Measurements from ENCODE around the gene HHAT. TPM values are rescaled to one million over a fixed set of nuclear protein-coding genes. Genes with fewer than 3 reads are reported as not detected.

Gene HHAT
- total and polyA plus RNA-seq, 2 of the 13 experiments (the other 11 are each of a cell fraction or from before 2014, with no cell fraction given), result 2.6 to 4.9 TPM

DNA sequence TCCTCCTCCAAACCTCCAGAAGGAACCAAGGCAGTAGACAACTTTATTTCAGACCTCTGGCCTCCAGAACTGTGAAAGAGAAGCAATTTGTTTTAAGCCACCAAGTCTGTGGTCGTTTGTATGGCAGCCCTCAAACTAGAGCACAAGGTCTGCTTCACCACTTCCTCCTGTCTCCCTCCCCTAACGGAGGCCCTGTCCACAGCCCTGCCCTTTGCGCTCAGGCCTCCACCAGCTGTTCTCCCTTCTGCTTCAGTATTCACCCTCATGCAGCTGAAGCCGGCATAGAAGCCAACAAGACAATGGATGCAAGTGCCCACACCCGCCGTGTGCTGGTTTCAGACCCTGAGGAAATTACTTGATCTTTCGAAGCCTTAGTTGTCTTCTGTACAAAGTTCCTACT, 364.1 kb downstream of the HHAT start (continued):
- no peak for TF ChIP-seq TCF12 (IDR thresholded peaks at IDR 0.05)
- TF ChIP-seq TCF12 (CRISPR knock-in tag; IDR thresholded peaks at IDR 0.05), result no peak
- TF ChIP-seq ZNF530 (CRISPR knock-in tag; IDR thresholded peaks at IDR 0.05; ENCODE audit: low read depth), result no peak
- TF ChIP-seq ZSCAN25 (CRISPR knock-in tag; IDR thresholded peaks at IDR 0.05), result no peak

DNA sequence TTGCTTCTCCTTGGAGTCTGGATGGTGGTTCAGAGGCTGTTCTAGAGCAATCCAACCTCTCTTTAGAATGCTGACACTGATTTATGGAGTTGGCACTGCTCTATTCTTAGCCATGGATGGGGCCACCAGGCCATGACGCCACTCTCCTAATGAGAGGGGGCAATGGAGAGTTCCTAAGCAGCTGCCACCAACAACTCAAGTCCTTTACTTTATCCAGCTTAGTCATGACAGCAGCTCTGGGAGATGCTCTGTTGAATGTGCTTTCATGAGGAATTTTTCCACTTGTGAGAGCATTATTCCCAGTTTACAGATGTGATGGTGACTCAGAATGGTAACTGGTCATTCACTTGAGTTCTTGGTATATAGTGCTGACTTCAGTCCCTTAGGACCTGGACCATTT, 366.3 kb downstream of the HHAT start:
- H3K79me2 ChIP-seq (ENCODE audit: insufficient read depth, low read length), result no peaks in the 10 kb centered on the region

DNA sequence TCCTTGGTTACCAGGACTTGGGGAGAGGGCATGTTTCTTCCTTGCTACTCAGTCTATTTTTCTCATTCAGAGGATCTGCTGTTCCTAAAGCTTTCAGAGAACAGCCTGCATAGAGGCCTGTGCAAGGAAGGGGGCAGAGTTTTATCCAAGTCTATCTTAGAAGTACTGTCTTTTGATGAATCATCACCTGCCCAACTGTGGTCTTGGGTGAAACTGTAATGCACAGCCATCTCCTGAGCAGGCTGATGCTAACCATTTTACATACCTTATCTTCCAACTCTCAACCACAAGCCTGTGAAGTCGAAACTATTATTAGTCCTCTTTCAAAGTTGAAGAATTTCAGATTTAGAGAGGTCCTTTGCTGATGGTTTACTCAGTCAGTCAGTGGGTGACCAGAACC, 368.0 kb downstream of the HHAT start:
- H3K36me3 ChIP-seq (replicated peaks in 1 of 2; ENCODE audit: control insufficient read depth in 1 of 2, insufficient read depth in 2 of 2, low read length in 2 of 2), result no peaks in the 10 kb centered on the region
- no peak for TF ChIP-seq GABPB1 (CRISPR knock-in tag; IDR thresholded peaks at IDR 0.05)
- no peak overlapping the region for H2AFZ ChIP-seq (ENCODE audit: low read length)
- H3K4me1 ChIP-seq (ENCODE audit: insufficient read depth, low read length), result no peaks in the 10 kb centered on the region
- in situ Hi-C loops (cut with HindIII; ENCODE audit: extremely low pct_ligation_motif_present, low pct_unique_long_range_greater_than_20kb), result no loop called here
- POLR2A ChIA-PET, result no interaction called here
- DNase-seq (ENCODE audit: low spot score) (no peak), ATAC-seq (no peak), FAIRE-seq (no peak)
- H3K9ac ChIP-seq (ENCODE audit: insufficient read depth, low read depth, low read length), result no peak overlapping the region
- no peak overlapping the region for H3K4me2 ChIP-seq (ENCODE audit: low read depth, low read length)
- no peaks in the 10 kb centered on the region for H4K20me1 ChIP-seq (ENCODE audit: insufficient read depth, low read length)
- H3K4me3 ChIP-seq (replicated peaks in 1 of 3; ENCODE audit: insufficient read depth in 1 of 3, low read depth in 2 of 3, low read length in 3 of 3), result no peak overlapping the region
- intact Hi-C loops (cut with micrococcal nuclease; ENCODE audit: unreplicated experiment), result no loop called here
- no peaks in the 10 kb centered on the region for H3K9me3 ChIP-seq (ENCODE audit: low read length)
- CTCF ChIA-PET (ENCODE audit: low intra/inter-chr PET ratio, low total read pairs), result no interaction called here
- no peak overlapping the region for H3K27ac ChIP-seq (ENCODE audit: extremely low read length, insufficient read depth, low read length)
- BruUV-seq (replicated peaks), result no TSS peak
- H3K27me3 ChIP-seq (ENCODE audit: control insufficient read depth in 1 of 2, insufficient read depth in 2 of 2, low read length in 2 of 2), result no peaks in the 10 kb centered on the region
- H3K79me2 ChIP-seq (ENCODE audit: insufficient read depth, low read length), result no peaks in the 10 kb centered on the region
- WGBS (ENCODE audit: low lambda C conversion rate), result 0% methylated on average over 1 of the region's 1 CpG

More for the DNA sequence above, 366.3 kb downstream of the HHAT start:
- in situ Hi-C loops (cut with HindIII; ENCODE audit: extremely low pct_ligation_motif_present, low pct_unique_long_range_greater_than_20kb), result no loop called here
- no peak overlapping the region for H3K9ac ChIP-seq (ENCODE audit: insufficient read depth, low read depth, low read length)
- no peaks in the 10 kb centered on the region for H3K9me3 ChIP-seq (ENCODE audit: low read length)
- H4K20me1 ChIP-seq (ENCODE audit: insufficient read depth, low read length), result no peaks in the 10 kb centered on the region
- FAIRE-seq (no peak), DNase-seq (ENCODE audit: low spot score) (no peak), ATAC-seq (no peak)
- no peaks in the 10 kb centered on the region for H3K4me1 ChIP-seq (ENCODE audit: insufficient read depth, low read length)
- H3K36me3 ChIP-seq (replicated peaks in 1 of 2; ENCODE audit: control insufficient read depth in 1 of 2, insufficient read depth in 2 of 2, low read length in 2 of 2), result no peaks in the 10 kb centered on the region
- H3K4me3 ChIP-seq (replicated peaks in 1 of 3; ENCODE audit: insufficient read depth in 1 of 3, low read depth in 2 of 3, low read length in 3 of 3), result no peak overlapping the region
- ChIA-PET POLR2A (no interaction called here), CTCF (ENCODE audit: low intra/inter-chr PET ratio, low total read pairs) (no interaction called here)
- no peak overlapping the region for H2AFZ ChIP-seq (ENCODE audit: low read length)
- H3K27me3 ChIP-seq (ENCODE audit: control insufficient read depth in 1 of 2, insufficient read depth in 2 of 2, low read length in 2 of 2), result no peaks in the 10 kb centered on the region
- TF ChIP-seq, protein P1, sequence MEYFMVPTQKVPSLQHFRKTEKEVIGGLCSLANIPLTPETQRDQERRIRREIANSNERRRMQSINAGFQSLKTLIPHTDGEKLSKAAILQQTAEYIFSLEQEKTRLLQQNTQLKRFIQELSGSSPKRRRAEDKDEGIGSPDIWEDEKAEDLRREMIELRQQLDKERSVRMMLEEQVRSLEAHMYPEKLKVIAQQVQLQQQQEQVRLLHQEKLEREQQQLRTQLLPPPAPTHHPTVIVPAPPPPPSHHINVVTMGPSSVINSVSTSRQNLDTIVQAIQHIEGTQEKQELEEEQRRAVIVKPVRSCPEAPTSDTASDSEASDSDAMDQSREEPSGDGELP (IDR thresholded peaks at IDR 0.05; ENCODE audit: borderline replicate concordance, low read depth), result no peak
- intact Hi-C loops (cut with micrococcal nuclease; ENCODE audit: unreplicated experiment), result no loop called here
- BruUV-seq (replicated peaks), result no TSS peak
- no peak overlapping the region for H3K27ac ChIP-seq (ENCODE audit: extremely low read length, insufficient read depth, low read length)
- H3K4me2 ChIP-seq (ENCODE audit: low read depth, low read length), result no peak overlapping the region
- 0% methylated on average over 1 of the region's 1 CpG for WGBS (ENCODE audit: low lambda C conversion rate)
